ENCODE measurements around the gene GABRA4. TPM values are rescaled to one million over a fixed set of nuclear protein-coding genes. Genes with fewer than 3 reads are reported as not detected.

Gene GABRA4
- polyA plus RNA-seq, 1 experiment = 3.1 TPM

DNA sequence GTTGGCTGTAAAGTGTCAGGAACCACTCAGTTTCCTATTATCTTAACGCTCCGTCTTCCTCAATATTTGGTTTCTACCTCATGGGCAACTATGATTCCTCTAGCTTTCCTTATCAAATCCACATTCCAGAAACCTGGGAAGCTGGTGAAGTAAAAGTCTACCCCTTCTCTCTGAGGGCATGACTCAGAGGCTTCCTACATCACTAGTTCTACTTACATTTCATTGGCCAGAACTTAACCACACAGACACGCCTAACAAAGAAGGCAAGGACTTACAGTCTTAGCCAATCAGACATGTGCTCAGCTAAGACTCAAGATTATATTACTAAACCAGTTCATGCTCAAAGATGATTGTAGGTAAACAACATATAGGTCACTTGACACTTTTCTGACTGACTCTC, 114.7 kb downstream of the GABRA4 start:
- ChIA-PET POLR2A (no interaction called here), CTCF (no interaction called here)
- DNase-seq (ENCODE audit: low read depth, low spot score) = no peak
- Histone ChIP-seq H3K27ac (ENCODE audit: low read depth, low read length) (no peak overlapping the region), H3K9me3 (ENCODE audit: control insufficient read depth, insufficient read depth, low read length) (no peaks in the 10 kb centered on the region), H3K27me3 (ENCODE audit: control insufficient read depth, insufficient read depth, low read length) (no peaks in the 10 kb centered on the region), H3K4me3 (ENCODE audit: low read depth, low read length) (no peak overlapping the region)
- no peak for TF ChIP-seq CTCF (IDR thresholded peaks at IDR 0.05; ENCODE audit: low read depth, low read length)

DNA sequence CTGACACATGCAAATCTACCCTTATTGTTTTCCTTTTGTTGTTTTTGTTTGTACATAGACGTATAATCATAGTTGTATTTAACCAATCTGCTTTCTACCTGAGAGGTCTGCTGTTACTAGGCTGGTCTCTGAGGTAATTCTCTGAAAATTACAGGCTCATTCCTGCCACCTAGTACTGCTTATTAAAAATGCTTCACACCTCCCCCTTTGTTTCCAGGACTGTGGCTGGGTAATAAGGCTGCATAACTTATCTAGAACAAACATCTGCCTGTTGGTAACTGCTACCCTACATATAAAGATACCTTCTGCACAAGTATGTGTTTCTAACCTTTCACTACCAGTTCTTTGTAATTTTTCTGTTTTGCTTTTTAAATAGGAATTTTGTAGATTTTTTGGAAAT, 118.6 kb downstream of the GABRA4 start:
- CTCF ChIA-PET = no interaction called here
- POLR2A ChIA-PET = no interaction called here
- Histone ChIP-seq H3K27me3 (ENCODE audit: control insufficient read depth, insufficient read depth, low read length) (no peaks in the 10 kb centered on the region), H3K4me3 (ENCODE audit: low read depth, low read length) (no peak overlapping the region), H3K27ac (ENCODE audit: low read depth, low read length) (no peak overlapping the region), H3K9me3 (ENCODE audit: control insufficient read depth, insufficient read depth, low read length) (no peaks in the 10 kb centered on the region)
- DNase-seq (ENCODE audit: low read depth, low spot score) = no peak
- TF ChIP-seq CTCF (IDR thresholded peaks at IDR 0.05; ENCODE audit: low read depth, low read length) = no peak

- no peaks in the 10 kb centered on the region for H3K27me3 ChIP-seq (ENCODE audit: control insufficient read depth, insufficient read depth, low read length)
- no peak overlapping the region for H3K27ac ChIP-seq (ENCODE audit: low read depth, low read length)
- ChIA-PET CTCF (no interaction called here), POLR2A (no interaction called here)
- no peak for DNase-seq (ENCODE audit: low read depth, low spot score)
- TF ChIP-seq CTCF (IDR thresholded peaks at IDR 0.05; ENCODE audit: low read depth, low read length) = no peak
- H3K4me3 ChIP-seq (ENCODE audit: low read depth, low read length) = no peak overlapping the region
- H3K9me3 ChIP-seq (ENCODE audit: control insufficient read depth, insufficient read depth, low read length) = no peaks in the 10 kb centered on the region
Observed at GRCh38 chr4:46870411-46870810, 123.0 kb downstream of the GABRA4 start.

Other genes starting within 250 kb of the GABRA4 start
- not detected in 2 replicates for gene COX7B2, start 84.3 kb downstream of the GABRA4 start, polyA plus RNA-seq (2011; rRNA removed)
- gene GABRB1, start 38.0 kb upstream of the GABRA4 start, polyA plus RNA-seq (2011; rRNA removed) = 7.1 and 8.1 TPM in 2 replicates

Data from AG04450 (cell line).